GM18907 (cell line): ENCODE data around the gene LRRC46.
A peak's percentile ranks its signal among the peaks of the same experiment; 100 is the strongest.

Source experiments
- ATAC-seq: cut with Tn5 transposase; IDR thresholded peaks from one replicate; pipeline ENCODE4 v1.9.1; 2021; ENCODE audit warnings: mild to moderate bottlenecking, moderate library complexity; ENCODE audit not compliant: unreplicated experiment

Gene LRRC46

DNA sequence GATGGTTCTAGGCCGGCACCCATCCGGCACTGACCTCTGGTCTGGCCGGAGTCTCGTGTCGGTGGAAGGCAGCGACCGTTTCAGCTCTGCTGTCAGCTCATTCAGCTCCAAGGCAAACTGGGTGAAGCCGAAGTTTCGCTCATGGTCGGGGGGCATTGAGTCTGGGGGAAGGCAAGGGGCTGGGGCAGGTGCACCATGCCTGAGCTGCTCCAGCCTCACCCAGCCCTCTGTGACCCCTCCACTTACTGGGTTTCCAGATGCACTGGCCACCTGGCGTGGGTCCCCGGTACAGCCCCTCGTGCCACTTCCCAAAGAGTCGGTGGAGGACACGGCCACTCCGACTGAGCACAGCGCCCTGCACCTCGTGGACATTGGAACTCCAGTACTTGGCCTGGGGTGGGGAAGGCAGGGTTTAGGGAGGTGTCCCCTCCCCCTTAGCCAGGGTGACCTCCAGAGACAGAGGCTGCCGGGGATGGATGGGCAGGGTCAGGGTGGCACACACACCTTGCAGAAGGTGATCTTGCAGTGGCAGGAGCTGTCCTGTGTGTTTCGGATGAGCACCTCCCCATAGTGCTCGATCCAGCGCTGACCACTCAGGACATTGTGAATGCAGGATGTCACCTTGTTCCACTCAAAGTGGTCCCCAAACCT is 22.5 kb upstream of the LRRC46 start:
- no peak for ATAC-seq

DNA sequence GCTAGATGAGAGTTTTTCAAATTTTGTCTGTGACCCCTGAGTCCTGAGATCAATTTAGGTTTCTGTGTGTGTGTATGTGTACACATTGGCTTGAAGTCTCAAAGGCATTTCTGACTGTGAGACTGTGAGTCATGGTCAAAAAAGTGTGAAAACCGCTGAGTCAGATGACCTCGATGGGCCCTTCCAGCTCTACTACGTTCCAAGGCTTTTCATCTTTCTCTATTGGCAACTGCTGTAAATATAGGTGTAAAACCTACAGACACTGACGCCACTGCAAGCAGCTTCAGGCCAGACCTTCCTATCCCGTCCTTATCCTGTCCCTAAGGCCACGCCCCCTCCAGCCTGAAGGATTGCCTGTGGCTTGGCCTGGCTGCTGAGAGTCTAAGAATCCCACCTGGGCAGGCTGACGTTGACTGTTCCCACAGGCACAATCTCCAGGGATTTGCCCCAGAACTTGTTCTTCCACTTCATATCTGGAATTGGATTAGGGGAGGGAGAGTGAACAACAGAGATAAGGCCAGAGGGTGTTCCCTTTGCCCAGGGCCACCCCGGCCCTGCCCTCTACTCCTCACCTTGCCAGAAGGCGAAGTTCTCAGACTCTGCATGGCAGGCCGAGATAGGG is 21.2 kb upstream of the LRRC46 start:
- no peak for ATAC-seq

DNA sequence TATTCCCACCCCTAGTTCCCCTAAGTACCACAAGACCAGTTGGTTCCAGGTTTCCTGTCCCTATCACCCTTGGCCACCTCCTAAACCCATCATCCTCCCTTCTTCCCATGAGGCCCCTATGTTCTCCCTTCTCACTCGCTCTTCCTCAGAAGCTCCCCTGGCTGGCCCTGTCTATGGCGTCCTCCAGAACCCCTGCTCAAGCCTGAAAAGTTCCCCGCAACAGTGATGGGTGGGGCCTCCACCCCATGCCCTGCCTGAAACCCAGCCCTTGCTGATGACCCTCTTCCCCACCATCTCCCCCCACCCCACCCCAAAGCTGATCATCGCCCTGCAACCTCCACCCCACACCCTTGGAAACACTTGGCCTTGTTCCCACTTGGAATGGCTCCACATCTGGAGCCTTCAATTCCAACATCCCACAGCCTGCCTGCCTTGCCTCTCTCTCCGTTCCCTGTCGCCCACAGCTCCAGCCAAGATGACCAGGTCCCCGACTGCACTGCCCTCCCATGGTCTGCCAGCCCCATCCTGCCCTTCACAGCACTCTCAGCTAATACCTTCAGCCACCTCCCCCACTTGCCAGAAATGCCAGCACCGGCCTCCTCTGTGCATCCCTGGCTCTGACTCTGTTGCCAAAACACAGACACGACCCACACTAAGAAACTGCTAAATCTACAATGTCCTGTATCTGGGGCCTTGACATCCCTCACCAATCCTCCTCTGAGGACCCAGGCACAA is 20.4 kb upstream of the LRRC46 start:
- ATAC-seq = no peak

DNA sequence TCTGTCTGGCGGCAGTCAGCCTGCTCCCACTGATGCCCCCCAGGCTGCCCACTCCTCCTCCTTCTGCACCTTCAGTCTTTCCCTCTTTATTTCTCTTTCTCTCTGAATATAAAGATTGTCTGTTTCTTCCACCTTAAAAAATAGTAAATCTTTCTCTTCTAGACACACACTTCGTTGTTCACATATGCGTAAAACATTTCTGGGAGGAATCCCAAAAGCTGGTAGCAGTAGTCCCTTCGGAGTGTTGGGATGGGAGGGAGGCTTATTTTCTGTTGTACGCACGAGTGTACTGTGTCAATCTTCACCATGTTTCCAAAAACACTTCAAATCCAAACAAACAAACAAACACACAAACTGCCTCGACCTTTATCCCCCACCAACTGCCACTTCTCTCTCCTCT is 19.8 kb upstream of the LRRC46 start:
- no peak for ATAC-seq

DNA sequence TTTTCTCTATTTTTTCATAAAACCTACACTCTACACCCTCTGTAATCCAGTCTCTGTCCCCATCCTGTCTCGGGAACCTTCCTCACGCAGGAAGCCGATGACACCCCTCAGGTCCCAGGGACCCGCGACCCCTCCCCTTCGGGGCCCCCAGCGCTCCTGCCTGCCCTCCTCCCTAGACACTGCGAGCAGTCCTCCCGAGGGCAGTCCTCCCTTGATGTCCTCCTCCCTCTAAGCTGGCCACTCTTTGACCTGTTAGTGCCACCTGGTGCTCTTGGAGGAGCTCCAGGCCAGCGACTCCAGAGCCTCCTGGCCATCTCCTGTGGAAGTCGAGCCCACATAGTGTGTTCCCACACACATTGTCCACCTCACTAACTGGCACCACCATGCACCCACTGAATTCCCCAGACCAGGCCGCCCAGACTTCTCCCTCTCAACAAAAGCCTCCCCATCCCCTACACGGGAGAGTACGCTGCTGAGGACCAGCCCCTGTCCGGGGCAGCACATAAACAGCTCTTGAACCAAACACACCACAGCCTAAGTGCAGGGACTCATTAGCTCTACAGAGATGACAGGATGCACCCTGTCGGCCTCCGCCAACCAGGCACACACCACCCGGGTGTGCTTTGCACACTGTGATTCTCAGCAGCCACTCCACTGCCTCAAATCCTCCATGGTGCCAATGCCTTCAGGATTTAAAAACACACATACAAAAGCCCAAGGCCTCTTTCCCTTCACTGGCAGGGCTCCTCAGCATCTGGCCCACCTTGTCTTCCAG is 19.1 kb upstream of the LRRC46 start:
- no peak for ATAC-seq

DNA sequence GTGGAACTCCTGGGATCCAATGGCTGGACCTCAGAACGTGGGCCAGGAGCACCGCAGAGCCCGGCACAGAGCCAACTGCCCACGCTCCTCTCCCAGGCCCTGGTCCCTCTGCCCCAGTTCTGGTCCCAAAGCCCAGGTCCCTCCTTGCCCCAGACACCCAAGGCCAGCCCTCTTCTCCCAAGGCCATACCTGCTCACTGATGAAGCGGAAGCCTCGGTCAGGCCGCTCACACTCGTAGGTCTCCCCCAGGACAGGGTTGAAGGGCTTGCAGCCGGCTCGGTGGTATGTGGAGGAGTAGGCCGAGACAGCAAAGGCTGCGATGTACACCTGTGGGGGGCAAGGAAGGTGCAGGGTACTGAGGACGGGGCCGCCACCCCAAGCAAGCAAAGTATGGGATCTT is 18.4 kb upstream of the LRRC46 start:
- ATAC-seq = no peak

DNA sequence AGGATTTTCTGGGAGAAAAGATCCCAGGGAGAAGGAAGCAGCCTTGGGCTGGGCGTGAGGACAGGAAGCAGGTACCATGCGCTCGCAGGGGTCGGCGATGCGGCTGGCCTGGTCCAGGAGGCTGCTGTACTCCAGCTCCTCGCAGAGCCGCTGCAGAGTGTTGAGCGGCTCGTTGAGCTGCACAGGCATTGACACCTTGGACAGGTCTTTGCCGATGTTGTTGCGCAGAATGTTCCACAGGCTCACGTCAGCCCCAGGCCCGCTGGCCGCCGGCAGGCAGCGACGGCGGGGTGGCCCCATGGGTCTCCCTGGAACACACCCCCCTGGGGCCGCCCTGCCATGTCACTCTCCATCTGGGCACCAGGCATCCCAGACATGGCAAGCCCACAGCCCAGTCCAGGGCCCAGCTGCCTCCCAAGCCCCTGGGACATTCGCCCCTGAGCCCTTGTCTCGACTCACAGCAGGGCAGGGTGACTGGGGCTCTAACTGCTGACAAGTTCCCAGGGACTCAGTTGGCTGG is 17.9 kb upstream of the LRRC46 start:
- ATAC-seq = no peak

DNA sequence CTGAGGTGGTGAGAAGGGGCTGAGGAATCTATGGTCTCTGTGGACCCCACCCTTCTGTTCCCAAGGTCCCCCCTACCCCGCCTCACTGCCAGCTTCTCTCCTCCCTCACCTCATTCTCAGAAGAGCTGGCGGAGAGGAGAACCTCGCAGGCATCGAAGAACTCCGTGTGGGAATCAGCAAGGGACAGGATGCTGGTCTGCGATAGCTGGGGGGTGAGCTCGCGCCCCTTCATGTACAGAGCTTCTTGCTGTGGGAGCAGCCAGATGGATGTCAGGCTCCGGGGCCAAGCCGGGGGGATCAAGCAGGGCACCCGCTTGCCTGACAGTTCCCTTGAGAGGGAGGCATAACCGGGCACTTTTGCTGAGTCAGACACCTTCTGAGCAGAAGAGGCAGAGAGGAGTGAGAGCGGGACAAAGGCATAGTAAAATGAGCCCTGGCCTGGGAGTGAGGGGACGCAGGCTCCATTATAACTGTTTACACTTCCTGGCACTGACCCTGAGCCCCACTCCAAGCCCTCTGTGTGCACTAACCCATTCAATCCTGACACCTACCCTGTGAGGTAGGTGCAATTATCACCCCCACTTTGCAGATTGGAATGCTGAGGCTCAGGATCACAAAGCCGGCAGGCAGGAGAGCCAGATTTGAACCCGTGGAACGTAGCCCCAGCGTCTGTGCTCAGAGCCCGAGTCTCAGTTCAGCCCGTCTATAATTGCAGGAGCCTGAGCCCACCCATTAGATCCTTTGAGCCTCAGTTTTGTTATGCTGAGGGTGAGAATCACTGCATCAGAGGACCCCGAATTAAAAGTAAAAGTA is 16.2 kb upstream of the LRRC46 start:
- no peak for ATAC-seq

DNA sequence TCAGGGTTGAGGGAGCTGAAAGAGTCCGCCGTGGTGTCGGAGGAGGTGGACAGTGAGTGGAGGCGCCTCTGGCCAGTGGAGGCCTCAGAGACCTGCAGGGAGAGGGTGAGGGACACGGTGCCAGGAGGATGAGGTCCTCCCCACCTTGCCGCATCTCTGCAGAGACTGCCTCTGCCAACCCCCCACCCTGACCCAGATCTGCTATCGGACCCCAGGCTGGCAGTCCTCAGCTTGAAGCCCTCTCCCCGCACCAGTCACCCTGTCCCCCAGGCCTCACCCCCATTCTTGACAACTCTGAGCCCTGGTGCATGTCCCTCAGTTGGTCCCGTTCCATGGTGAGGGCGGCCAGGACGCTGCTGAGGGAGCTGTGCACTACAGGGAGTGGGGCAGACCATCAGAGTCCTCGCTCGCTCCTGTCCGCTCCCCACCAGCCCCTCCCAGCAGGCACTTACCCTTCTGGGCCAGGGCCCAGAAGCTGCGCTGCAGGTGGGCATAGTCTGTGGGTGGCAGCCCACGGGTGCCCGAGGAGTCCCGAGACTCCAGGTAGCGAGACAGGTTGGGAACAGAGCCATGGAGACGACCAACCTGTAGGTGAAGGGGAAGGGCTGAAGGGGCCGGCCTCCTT is 15.2 kb upstream of the LRRC46 start:
- no peak for ATAC-seq

DNA sequence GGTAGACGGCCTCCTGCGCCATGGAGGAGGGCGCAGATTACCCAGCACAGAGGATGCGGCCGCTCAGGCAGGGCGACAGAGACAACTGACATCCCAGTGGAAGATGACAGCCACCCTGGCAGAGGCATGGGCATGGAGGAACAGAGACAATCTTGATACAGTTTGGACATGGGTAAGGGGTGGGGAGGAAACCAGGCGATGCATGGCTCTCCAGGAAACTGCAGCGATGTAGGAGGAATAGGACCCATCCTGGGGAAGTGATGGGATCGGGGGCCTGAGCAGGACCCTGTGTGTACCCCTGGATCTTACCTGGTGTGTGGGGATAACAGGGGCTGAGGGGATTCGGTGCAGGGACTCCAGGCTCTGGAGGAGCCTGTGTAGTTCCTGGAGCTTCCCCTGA is 14.5 kb upstream of the LRRC46 start:
- no peak for ATAC-seq

DNA sequence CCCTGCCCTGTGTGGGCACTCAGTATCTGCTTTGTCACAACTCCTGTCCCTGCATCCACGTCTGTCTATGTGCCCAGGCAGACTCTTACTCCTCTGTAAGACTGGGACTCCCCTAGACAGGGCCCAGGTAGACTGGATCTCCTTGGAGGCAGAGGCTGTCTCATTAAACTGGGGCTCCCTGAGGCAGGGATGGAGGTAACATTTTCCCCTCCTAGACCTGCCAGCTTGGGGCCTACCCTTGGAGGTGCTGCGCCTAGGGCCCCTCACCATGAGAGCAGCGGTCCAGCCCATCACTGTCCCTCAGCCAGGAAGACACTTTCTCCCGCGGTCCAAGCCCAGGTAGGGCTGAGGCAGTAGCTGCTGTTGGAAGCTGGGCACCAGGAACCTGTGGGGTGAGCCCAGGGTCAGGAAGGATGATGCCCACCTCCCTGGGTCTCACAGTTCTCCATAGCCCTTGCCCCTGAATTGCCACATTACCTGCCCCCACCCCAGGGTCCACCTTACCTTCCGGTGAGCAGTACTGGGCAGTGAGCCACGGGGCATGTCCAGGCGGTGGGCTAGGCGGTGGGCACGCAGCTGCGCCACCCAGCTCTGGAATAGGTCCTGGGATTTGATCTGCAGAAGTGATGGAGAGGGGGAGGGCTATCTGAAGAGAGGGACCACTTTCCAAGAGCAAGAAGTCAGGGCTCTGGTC is 13.3 kb upstream of the LRRC46 start:
- ATAC-seq = no peak

DNA sequence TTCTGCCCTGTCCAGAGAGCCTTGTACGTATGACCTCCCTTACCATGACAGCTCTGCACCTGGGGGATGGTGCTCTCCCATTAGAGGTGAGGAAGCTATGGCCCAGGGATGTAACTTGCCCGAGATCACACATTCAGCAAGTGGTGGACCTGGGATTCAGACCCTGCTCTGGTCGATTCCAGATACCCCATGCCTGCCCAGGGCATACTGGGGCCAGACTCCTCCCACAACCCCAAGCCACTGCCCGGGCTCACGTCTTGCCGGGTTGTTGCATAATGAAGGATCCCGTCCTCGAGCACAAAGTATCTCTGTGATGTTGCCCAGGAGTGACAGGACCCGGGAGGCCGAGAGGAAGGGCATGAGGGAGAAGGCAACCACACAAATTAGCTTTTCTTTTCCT is 12.0 kb upstream of the LRRC46 start:
- ATAC-seq = no peak

DNA sequence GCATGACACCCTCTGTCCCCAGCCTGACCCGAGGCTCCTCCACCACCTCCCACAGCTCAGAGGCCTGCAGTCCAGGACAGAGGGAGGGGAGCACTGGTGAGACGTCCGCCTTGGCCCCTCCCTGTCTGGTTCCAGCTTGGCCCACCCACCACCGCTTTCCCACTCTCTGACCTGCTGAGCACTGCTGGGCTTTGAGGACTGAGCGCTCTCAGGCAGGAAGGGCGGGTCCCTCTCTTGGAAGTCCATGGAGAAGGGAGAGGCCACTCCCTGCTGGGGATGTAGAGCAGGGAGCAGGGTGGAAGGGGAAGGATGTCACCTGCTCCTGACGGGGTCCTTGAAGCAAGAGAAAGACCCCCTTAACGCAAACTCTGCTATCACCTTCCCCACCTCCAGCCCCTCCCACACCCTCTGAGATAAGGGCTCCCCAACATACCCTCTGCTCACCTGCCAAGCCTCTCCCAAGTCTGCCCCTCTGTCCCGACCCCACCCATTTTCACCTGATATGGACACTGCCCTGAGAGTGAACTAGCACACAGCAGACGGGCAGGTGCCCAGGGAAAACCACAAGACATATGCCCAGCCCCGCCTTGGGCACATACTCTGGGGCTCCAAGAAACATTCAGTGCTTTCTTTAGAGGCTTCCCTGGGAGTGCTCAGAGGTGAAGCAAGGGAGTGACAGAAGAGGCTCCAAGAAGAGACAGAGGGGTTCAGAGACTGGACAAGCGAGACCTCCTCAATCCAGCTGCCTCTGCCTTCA is 11.3 kb upstream of the LRRC46 start:
- no peak for ATAC-seq

DNA sequence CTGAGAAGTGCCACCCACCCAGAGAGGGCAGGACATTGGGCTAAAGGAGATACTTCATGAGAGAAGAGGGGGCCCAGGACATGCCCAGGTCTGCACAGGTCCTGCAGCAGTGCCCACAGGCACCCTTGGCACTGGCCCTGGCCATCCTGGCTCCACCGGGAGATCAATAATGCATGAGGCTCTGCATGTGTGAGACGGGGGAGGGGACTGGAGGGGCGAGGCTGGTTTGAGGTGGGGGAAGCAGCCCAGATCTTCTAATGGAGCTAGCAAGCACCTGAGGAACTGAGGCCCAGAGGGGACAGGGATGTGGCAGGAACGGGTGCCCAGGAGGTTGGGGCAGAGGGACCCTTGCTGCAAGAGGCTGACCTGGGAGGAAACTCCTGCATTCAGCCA is 10.4 kb upstream of the LRRC46 start:
- ATAC-seq = no peak

DNA sequence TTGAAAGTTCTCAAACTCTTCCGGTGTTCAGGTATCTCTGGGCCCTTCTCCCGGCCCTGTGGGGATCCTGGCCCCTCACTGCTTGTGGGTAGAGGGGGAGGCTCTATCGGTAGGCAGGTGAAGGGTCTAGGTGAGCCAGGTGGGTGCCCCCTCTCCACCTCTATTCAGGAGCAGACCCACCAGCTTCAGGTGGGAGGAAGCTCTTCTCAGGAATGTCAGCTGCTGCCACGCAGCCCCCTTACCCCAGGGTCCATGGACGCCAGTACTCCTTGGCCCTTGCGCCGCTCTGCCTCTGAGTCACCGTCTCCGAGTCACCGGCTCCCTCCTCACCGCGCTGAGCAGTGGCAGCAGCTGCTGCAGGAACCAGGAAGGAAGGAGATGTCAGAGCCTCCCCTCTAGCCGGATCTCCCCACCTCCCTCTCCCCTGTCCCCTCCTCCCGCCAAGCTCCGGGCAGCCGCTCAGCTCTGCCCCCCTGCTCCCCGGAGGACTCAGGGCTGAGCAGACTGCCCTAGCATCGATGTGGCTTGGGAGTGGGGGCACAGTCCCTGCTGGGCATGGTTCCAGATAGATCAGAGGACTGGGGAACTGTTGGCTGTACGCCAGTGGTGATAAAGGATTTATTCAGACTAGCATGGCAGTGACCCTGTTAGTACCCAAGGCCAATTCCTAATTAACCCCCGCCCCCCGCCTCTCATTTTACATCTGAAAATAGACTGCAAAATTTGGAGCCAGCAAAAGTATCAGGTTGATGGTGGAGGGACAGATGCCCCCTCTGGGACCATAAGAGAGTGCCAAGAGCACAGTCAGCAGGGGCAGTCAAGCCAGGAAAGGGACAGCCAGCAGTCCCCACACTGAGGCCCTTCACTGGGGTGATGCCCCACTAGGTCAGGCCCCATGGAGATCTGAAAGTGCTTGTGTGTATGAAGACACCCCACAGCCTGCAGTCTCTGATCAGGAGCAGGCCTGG is 9.8 kb upstream of the LRRC46 start, which contains the start of gene OSBPL7:
TSS of gene OSBPL7 (minus strand) at position 371 of the 968 bp plus-strand sequence. CDS start 1,516 bp downstream, outside the sequence.
- ATAC-seq = peak; percentile 82

DNA sequence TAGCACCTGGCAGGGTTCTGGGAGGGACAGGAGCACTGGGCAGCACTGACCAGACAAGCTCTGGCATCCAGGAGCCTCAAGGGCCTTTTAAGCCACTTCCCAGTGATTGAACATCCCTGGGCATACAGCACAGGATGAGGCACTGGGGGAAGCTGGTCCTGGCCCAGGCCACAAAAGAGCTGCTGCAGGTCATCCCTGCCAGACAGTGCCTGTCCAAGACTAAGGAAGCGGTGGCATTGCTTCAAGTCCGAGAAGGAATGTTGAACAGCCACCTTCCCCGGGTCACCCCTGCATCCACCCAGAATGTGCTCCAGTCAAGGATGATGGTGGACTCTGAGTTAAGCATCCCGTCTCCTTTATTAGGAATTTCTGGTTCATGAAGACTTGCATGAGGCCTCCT is 8.7 kb upstream of the LRRC46 start:
- no peak for ATAC-seq

DNA sequence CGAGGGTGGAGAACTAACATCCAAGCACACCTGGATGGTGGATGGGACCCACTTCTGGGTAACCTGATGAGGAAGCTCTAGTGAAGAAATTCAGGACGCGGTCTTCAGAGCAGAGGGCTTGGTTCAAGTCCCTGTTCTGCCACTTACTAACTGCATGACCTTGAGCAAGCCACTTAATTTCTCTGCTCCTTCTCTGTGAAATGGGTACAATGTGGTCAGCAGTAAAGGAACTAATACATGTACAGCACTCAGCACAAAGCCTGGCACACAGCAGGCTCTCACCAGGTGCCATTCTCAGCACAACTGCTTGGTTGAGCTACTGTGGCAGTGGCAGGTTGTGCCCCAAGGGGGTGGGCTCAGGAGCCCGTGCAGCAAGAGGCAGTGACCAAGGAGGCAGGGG is 8.0 kb upstream of the LRRC46 start:
- no peak for ATAC-seq
